Germinal center (tissue), 1 donor: Measurements from ENCODE around the gene RTEL1.
"Not testable (repeated sequence)": the region's sequence is repeated elsewhere in the genome, so short reads cannot be mapped to it uniquely, and the experiment has no call there.

Experiments used
- DNase-seq: peaks from one replicate; pipeline ENCODE4 v3.0.0; 2012; ENCODE audit warnings: mixed read lengths, low spot score

Gene RTEL1

DNA sequence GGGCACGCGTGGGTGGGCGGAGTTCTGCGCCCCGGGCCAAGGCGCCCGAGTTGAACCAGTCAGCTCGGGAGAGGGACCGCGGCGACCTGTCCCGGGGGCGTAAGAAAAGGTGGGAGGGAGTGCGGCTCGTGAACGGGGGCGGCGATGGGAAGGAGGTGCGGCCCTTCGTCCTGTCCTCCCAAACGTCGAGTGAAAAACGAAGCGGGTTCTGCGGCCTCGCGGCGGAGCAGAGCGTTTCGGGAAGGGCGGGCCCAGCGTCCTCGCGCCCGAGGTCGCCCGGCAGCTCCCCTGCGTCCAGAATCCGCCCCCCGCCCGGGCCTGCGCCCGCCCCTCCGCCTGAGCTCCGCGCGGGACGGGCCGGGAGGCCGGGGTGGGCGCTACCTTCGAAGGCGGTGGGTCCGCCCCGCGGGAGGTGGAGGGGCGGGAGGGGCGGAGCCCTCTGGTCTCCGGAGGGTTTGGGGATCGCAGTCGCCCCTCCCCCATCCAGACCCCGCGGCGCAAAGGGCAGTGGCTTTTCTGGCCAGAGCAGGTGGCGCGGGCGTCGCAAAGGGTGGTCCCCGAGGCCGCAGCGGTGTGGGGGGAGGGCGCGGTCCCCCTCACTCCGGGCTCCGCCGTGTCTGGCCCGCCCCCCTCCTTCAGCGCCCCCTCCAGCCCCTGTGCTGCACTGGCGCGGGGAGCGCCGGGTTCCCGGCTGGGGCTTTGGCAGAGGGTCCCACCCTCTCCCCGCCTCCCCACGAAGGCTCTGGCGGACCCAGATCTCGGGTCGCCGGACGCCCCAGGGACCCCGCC lies 5.7 kb upstream of the RTEL1 start:
- no peak for DNase-seq

DNA sequence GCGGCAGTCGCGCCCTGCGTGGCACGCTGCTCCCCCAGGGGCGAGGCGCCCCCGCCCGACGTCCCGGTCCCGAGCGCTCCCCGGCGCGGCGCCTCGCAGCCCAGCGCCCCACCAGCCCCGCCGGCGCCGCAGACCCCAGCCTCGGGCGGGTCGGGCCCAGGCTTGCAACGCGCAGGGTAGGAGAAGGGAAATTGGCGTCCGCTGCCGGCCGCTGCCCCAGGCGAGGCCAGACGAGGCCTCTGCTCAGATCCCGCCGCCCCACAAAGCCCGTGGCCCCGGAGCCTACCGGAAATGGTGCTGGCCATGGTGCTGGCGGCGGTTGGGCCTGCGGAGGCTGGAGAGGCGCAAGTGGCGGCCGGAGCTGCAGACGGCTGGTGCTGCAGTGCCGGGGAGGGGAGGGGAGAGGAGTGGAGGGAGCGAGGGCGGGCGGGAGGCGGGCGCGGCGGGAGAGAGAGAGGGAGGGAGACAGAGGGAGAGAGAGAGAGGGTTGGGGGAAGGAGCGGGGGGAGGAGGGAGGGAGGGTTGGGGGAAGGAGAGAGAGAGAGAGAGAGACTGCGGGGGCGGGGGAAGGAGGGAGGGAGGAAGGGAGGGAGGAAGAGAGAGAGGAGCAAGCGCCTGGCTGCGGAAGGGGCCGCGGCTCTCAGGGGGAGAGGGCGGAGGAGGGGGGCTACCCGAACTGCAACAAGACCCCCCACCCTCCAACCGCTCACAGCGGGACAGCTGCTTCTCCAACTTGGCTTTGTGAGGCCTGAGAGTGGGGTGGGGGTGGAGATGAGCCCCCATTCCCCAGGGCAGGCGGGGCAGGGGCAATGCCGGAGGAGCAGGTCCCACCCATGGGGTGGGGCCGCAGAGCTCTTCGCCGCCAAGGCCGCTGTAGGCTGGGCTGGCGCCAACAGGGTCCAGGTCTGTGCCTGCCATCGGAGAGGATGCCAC lies 4.8 kb upstream of the RTEL1 start, which contains the start of gene STMN3:
TSS of gene STMN3 (minus strand) at position 384 of the 933 bp plus-strand sequence. CDS start at position 305, 79 bp downstream.
- DNase-seq, result peak; percentile 50

DNA sequence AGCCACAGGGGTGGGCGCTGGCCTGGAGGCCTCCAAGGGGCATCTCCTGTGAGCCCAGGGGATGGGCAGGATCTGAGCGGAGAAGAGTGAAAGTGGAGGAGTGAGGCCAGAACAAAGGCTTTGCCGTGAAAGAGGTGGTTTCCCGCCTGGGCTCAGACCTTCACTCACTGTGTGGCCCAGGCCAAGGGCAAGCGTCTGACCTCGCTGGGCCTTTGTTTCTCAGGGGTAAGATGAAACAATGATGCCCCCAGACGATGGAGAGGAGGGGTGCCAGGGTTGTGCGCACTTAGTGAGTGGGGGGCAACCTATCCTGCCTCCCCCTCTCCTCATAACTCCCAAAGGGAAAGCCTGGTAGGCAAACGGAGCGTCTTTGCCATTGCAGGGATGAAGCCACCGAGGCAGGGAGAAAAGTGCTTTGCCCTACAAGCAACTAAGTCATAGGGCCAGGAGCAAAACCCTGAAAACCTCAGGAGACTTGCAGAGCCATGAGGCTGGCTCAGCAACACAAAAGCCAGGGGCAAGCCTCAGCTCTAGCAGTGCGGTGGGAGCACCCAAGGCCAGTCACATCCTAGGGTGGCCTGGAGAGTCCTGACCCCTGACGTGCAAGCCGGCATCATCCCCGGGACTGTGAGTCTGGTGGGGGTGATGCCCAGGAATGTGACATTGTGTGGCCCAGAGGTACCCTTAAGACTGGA lies 4.0 kb upstream of the RTEL1 start:
- no peak for DNase-seq

DNA sequence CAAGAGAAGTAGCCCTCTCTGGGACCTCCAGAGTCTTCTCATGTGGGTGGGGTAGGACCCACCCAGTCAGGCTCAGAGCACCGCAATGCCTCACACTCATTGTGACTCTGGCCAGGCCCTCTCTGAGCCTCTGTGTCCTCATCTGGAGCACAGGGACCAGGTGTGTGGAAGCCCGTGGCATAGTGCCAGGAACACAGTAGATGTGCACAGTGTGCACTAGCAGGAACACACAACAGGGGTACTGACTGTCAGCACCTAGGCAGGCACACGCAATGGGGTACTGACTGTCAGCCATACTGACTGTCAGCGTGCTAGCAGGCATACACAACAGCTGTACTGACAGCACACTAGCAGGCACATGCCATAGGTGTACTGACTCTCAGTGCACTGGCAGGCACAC lies 2.9 kb upstream of the RTEL1 start:
- no peak for DNase-seq

DNA sequence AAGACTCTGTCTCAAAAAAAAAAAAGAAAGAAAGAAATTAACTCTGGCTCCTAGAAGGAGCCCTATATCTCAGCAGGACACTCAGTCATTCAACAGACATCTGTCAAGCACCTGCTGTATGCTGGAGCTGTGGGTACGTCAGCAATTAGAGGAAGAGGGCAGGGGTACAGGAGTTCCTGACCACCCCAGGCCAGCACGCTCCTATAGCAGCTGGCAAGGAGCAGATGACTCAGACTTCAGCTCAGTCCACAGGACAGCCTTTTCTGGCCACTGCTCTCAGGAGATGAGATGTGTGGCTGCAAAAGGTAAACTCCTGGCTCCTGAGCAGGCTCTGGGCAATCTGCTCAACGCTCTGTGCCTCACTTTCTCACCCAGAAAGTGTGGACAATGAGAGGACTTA lies 1.7 kb upstream of the RTEL1 start:
- DNase-seq, result no peak

DNA sequence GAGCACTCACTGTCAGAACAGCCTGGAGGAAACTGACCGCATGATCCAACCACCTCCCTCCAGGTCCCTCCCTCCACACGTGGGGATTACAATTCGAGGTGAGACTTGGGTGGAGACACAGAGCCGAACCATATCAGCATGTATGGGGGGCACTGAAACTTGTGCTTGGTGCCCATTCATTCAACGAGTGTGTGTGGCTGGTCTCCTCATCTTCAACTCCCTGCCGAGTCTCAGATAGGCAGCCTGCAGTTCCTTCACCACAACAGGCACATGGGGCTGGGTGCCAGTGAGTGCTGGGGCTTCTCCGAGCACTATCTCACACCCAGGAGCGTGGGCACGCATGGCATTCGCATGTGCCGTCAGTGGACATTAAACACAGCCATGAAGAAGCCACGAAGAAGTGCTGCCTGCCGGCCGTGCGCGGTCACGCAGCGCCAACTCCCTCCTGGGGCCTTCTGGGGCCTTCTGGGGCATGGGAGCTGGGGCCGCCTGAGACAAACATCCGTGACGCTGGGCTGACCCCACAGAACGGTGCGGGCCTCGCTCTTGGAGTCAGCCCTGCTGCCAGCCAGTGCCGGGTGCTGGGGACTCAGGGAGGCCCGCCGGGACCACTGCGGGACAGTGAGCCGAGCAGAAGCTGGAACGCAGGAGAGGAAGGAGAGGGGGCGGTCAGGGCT lies 714 bp upstream of the RTEL1 start:
- no peak for DNase-seq

DNA sequence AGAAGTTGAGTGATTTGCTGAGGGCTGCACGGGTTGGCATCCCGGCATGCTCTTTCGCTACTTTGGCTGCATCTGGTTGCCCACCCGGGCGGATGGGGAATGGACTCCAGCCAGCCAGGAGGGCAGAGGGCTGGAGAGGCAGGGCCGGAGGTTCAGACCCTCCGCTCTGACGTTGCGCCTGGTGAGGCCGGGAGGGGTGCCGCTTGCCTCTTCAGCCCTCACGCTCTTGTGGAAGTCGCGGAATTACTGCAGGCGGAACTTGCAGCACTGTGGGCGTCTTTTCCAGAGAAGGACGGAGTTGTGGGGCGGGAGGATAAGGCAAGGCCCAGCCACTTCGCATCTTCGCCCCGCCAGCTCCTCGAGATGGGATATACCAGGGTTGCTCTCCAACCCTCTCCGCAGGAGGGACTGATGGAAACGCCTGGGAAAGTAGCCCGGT lies 656 bp downstream of the RTEL1 start:
- DNase-seq, result no peak

DNA sequence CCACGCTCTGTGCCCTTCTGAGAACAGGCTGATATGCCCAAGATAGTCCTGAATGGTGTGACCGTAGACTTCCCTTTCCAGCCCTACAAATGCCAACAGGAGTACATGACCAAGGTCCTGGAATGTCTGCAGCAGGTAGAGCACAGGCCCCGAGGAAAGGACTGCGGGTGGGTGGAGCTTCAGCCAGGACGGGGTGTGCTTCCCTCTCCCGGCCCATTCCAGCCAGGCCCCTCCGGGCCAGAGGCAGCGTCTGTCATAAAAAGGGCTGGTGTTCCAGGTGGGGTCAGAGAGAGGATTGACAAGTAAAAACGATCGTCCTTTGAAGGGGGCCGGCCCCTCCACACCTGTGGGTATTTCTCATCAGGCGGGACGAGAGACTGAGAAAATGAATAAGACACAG lies 1.3 kb downstream of the RTEL1 start:
- DNase-seq, result no peak

DNA sequence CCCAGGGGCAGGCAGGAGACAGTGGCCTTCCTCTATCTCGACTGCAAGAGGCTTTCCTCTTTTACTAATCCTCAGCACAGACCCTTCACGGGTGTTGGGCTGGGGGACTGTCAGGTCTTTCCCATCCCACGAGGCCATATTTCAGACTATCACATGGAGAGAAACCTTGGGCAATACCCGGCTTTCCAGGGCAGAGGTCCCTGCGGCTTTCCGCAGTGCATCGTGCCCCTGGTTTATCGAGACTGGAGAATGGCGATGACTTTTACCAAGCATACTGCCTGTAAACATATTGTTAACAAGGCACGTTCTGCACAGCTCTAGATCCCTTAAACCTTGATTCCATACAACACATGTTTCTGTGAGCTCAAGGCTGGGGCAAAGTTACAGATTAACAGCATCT lies 2.1 kb downstream of the RTEL1 start:
- not testable (repeated sequence) for DNase-seq

DNA sequence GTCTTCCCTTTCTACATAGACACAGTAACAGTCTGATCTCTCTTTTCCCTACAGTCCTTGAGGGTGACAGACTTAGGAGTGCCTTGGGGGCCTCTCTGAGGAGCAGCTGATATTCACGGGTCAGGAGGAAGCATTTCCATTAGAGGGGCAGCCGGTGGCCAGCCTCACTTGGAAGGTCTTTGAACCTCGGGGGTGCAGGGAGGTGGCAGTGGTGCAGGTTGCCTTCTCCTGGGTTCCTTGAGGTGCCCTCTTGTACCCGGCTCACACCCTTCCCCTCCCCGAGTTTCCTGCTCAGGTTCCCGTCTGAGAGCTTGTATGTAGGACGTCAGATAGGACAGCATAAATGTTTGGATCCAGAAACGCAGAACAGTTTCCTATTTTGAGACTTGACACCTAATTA lies 2.5 kb downstream of the RTEL1 start:
- no peak for DNase-seq

DNA sequence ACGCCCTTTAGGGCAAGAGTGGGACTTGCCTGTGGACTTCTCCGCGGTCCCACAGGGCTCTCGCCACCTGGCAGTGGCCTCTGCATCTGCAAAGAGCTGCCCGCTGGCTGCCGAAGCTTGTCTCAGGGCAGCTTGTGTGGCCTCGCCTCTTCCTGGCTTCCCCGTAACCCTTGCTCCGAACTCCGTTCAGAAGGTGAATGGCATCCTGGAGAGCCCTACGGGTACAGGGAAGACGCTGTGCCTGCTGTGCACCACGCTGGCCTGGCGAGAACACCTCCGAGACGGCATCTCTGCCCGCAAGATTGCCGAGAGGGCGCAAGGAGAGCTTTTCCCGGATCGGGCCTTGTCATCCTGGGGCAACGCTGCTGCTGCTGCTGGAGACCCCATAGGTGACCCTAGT lies 3.0 kb downstream of the RTEL1 start:
- DNase-seq, result no peak

DNA sequence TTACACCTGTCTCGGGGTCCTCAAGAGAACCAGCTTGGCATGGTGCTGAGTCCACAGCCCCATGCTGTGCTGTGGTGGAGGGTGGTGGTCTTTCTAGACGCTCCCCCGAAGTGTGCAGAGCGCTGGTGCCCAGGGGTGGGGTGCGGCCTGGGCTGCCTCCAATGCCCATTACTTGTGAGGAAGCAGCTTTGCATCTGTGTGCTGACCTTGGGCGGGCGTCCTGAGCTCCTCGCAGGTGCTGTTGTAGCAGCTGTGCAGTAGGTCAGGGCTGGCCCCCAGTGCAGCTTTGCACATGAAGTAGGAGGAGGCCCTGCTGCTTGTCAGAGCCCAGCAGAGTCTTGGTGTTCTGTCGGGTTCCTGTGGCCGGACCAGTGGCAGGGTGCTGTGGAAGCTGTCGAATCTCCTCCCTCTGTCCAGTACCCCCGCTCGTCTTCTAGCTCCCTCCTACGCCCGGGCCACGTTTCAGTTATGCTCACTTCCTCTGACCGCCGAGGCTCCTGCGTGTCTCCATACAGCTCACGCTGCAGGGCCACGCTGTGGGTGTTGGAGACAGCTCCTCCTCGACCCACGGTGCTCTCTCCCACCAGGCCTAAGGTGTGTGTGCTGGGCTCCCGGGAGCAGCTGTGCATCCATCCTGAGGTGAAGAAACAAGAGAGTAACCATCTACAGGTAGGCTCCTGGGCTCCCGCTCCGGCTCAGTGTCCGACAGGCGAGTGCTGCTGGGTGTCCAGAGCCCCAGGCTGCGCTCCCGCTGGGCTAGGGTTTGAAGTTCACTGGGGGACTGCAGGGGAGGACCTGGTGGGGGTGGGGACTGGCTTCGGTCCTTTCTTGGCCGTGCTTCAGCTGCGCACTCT lies 4.1 kb downstream of the RTEL1 start:
- no peak for DNase-seq

DNA sequence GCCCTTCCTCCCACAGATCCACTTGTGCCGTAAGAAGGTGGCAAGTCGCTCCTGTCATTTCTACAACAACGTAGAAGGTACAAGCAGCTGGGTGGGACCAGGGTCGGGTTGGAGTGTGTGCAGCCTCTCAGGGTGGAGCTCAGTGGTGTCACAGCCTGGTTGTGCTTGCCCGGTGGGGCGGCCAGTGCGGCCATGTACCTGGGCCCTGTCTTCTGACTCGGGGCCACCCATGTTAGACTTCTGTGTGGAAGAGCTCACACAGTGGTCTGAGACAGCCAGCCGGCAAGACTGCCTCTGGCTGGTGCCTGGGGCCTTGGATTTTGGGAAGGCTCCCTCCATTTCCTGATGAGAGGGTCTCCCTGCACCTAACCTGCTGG lies 4.7 kb downstream of the RTEL1 start:
- no peak for DNase-seq

DNA sequence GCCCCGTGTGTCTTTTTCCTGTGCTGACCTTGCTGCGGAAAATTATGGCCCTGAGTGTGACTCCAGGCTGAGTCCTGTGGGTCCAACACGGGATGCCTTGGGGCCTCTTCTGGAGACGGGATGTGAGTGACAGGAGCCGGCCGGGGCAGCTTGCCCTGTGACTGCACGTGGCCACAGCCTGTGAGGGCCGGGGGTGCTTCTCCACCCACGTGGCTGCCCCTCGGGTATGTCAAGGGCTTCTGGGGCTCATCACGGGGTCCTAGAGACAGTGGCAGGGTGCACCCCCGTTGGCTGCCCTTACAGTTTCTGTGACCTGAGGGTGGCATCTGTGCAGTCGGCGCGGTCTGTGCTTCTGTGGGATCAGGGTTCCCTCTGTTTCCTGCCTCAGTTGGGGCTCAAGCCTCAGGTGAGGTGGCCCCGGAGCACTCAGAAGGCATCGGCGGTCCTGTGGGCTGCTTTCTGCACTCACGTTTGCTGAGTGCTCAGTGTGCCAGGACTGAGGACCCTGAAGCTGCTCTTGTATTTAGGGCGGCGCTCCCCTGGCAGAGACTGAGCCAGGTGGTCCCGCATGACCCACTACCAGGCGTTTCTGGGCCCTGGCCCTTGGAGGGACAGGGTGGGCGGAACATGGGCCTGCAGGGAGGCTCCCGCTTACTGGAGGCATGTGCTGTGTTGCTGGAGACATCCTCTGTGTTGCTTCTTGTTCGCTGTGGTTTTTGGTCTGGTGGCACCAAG lies 5.4 kb downstream of the RTEL1 start:
- DNase-seq, result no peak

DNA sequence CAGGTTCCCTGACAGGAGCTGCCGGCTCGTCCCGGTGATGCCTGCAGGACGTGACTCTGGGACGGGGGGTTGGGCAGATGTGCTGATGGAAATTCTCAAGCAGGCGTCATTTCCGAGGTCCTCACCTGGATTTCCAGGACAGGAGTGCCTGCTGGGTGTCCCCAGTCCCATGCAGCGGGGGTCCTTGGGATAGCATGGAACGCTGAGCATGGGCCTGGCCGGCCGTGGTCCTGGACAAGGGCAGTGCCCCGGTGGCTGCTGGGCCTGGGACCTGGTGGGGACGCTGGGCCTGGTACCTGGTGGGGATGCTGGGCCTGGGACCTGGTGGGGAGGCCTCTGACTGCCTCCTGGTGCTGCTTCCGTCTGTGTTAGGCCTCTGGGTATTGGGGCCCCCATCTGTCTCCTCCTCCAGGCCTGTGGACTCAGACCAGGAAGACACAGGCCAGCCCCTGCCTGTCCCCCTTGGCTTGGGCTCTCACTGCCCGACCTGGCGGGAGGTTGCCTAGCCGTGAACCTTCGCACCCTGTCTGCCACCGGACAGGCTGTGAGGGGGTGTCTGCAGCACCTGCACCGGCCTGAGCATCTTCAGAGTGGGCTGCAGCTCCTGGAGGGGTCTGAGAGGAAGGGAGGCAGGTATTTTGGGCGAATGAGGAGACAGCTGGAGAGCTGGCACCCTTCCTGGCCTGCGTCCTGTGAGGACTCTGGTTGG lies 6.2 kb downstream of the RTEL1 start:
- no peak for DNase-seq

DNA sequence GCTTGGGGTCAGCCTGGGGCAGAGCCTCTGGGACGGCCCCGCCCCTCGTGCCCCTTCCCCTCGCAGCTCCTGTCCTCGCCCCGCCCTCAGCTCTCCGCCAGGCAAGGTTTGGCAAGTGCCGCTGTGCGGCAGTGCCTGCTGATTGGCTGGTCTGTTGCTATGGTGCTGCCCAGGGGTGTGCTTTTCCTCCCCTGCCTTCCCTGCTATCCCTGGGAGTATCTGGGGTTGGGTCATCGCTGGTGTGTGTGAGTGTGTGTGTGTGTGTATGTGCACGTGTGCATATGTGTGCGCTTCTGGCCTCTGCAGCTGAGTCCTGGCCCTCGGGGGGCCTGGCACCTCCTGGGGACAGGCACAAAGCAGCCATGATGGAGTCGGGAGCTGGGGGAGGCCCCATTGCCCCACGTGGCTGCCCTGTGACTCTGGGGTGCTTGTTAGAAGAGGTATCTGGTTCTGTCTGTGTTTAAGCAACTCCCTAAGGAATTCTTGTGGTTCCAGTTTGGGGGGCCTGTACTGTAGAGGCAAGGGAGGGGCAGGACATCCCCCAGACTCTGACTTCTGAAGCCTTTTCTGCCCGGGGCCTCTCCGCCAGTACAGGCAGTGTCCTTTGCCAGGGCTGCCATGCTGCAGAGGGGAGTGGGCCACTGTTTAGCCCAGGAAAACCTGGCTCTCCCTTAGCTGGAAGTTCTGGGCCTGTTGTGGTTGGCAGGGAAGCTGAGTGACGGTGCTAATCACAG lies 6.9 kb downstream of the RTEL1 start:
- no peak for DNase-seq

DNA sequence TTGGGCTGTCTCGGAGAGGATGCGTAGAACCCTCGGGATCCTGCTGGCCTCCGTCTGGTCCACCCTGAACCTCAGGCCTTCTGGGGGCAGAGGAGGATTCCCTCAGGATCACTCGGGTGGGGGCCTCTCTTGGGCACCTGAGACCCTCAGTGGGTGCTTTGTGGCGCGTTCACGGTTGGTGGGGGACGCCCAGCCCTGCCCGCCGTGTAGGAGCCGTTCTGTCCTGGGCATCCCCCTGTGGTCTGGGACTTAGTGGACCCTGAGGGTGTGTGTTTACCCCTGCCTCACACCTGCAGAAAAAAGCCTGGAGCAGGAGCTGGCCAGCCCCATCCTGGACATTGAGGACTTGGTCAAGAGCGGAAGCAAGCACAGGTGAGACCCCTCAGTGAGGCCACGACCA lies 7.6 kb downstream of the RTEL1 start:
- DNase-seq, result no peak

DNA sequence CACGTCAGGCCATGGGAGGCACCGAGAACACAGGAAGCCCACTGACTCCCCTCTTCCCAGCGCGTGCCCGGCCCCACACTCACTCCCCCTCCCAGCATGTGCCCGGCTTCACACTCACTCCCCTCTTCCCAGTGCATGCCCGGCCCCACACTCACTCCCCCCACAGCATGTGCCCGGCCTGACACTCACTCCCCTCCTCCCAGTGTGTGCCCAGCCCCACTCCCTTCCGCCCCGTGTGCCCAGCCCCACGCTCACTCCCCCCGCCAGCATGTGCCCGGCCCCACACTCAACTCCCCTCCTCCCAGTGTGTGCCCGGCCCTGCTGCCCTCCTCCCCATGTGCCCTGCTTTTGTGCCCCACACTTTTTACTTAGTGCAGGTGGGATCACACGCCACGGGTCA lies 9.7 kb downstream of the RTEL1 start:
- DNase-seq, result no peak

DNA sequence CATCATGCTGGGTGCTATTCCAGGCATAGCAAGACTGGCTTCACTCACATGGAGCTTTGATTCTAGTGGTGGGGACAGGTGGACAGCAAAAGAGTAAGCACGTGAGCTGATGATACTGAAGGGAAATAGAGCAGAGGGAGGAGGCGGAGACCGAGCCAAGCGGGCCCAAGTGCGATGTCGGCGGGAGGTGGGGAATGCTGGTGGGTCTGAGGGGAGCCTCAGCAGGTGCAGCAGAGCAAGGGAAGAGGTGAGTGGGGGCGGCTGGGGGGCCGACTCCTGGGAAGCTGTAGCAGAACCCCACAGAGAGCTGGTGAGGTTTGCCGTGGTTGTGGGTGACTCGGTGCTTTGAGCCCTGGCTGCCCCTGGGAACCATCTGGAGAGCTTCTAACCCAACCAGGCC lies 10.2 kb downstream of the RTEL1 start:
- DNase-seq, result no peak
